GM10266 (cell line): ENCODE measurements around the gene GNAS-AS1.

Source experiments
- DNase-seq: peaks from one replicate; pipeline ENCODE4 v3.0.0; 2012; ENCODE audit errors: extremely low spot score
- TF ChIP-seq, protein P1 (sequence below): IDR thresholded peaks from 2 replicates; pipeline ENCODE4 v1.5.1; 2012; ENCODE audit warnings: mild to moderate bottlenecking, low read depth; ENCODE audit not compliant: control insufficient read depth, insufficient read depth; ENCODE audit errors: missing control alignments

The GNAS-AS1 gene

DNA sequence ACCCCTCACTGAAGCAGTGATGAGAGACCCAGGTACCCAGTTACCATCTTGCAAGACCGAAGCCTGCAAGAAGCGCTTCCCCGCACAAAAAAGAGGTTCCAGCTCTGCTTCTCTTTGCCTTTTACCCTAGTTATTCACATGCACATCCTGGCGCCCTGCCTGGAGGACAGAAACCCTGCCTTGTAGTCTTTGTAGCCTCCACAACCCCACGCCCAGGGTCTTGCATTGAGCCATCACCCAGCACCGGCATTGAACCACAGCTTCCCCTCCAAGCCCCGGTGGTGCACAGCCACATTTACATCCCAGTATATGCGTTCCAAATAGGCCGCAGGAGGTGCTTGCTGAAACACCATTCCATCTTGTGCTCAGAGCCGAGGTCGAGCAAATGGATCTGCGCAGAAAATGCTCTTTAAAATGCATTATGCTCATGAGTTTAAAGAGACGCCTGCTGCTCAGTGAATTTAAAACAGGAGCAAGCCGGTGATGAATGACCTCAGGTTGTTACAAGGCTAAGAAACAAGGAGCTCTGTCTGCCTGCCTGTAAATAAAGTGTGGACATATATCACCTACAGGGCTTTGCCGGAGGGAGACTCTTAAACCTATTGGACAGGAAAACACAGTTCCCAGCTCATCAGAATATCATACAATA lies 61.7 kb downstream of the GNAS-AS1 start:
- no peak for DNase-seq
- TF ChIP-seq, protein P1, sequence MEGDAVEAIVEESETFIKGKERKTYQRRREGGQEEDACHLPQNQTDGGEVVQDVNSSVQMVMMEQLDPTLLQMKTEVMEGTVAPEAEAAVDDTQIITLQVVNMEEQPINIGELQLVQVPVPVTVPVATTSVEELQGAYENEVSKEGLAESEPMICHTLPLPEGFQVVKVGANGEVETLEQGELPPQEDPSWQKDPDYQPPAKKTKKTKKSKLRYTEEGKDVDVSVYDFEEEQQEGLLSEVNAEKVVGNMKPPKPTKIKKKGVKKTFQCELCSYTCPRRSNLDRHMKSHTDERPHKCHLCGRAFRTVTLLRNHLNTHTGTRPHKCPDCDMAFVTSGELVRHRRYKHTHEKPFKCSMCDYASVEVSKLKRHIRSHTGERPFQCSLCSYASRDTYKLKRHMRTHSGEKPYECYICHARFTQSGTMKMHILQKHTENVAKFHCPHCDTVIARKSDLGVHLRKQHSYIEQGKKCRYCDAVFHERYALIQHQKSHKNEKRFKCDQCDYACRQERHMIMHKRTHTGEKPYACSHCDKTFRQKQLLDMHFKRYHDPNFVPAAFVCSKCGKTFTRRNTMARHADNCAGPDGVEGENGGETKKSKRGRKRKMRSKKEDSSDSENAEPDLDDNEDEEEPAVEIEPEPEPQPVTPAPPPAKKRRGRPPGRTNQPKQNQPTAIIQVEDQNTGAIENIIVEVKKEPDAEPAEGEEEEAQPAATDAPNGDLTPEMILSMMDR = no peak

DNA sequence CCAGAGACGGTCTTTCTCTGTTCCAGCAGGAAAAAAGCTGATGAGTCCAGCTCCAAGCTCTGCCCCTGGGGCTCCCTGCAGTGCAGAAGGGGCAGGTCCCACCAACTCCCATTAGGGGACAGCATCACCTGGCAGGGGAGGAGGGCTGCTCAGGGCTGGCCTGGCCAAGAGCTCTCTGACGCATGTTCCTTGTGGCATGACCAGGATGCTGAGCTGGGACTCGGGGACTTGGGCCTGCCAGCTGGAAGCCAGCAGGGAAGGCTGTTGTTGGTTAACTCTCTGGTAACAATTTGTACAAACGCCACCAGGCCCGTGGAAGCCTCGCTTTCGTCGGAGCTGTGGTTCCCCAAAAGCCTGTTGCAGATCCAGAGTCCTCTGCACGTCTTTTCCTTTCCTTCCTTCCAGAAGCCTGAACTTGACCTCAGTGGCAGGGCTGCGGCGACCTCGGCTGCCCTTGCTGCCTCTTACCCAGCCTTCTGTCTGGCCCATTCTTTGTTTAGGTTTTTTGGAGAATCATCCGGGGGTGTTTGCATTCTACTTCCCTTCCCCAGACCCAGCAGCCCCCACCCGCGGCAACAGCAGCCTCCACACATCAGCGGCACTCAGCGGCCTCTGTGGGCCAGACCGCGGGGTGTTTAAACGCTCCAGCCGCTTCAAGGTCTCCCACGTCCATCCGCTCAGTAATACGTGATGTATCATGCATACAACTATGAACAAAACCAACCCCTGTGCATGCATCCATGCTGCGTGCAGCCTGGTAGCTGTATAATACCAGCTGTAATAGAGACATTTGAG lies 63.3 kb downstream of the GNAS-AS1 start:
- TF ChIP-seq, protein P1 = no peak
- no peak for DNase-seq

DNA sequence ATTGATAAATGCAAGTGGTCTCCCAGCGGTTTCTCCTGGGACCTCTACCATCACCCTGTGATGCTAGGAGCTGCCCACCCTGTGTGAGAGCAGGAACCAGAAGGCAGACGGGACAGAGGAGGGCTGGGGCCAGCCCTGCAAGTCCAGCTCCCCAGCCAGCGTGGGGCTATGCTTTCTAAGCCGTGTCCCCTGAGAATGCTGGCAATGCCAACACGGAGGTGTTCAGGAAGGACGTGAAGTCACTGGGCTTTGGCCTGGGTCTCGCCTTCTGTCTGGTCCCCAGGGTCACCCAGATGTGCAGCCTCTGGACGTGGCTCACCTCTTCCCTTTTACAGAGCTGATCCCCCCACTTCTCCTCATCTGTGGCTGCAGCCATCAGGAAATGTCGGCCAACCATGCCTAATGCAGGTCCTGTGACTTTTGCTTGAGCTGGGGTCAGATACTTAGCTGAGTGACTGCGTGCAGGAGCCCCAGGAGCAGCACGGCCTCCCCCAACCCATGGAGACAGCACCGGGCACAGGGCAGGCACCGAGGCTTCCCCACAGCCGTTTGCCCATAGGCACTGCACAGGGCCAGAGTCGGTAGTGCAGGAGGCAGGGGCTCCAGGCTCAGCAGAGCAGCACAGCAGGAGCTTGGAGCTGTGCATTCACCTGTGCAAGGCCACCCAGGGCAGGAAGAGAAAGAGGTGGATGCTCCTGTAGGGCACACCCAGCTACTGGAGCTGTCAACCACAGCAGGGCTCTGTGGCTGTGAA lies 66.2 kb downstream of the GNAS-AS1 start:
- TF ChIP-seq, protein P1 = no peak
- no peak for DNase-seq

DNA sequence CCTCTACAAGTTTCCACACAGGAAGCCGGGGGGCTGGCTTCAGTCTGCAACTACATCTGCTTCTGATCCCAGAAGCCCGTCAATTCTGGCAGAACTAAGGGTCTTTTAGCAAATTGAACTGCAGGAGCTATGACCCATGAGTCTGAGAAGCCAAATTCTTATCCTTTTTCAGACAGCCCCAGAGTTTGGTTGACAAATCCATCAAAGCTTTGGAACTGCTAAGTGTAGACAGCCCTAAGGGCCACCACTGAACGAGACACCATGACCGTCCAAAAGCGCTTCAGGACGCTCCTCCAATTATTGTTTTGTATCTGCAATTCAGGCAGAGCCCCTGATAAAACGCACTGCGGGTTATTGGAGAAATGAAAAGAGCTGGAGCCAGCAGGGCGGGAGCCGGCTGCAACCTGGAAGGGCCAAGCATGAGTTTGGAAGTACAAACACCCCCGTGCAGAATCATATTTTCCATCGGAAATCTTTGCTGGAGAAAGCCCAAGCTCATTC lies 67.1 kb downstream of the GNAS-AS1 start:
- TF ChIP-seq, protein P1 = no peak
- no peak for DNase-seq

DNA sequence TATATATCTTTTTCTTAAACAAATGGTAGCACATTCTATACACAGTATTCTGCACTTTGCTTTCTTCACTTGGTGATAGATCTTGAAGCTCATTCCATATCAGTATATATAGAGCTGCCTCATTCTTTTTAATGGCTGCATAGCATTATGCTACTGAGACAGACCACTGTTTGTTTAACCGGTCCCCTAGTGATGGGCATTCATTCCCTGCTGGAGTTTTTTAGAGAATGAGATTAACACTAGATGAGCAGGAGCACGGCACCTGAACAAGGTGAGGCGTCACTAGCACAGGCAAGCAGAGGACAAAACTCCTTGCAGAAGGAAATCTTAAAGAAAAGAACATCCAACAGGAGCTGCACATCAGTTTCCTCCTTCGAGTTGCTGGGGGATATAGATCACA lies 69.6 kb downstream of the GNAS-AS1 start:
- TF ChIP-seq, protein P1 = no peak
- DNase-seq = no peak

DNA sequence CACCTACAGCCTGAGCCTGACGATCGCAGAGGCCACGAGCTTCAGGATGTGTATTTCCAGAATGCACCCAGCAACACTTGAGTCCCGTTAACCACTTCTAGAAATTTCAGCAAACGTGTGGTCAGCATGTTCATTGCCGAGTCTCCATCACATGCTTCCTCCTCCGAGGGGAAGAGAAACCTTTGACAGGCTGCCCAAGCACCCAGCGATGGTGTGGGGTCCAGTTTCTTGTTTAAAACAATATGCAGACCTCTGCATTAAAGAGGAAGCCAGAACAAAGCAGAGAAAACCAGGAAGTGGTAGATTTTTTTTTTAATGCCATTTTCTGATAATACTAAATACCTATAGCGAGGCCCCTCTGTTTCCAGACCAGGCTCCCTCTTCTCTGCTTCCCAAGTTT lies 71.9 kb downstream of the GNAS-AS1 start:
- DNase-seq = no peak
- TF ChIP-seq, protein P1 = no peak
